Measurements from ENCODE around the gene ZNF493.

The ZNF493 gene

DNA sequence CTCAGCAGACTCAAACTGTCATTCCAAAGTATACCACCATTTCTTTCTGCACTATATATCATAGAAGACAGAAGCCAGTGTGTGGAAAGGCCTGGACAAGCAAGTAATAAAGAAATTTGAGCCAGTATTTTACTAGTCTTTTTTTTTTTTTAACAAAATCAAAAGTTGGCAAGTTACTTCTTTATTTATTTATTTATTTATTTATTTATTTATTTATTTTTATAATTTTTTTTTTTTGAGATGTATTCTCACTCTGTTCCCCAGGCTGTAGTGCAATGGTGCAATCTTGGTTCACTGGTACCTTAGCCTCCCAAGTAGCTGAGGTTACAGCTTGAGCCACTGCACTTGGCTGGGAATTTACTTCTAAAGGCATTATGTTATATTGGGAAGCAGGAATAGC, 25.3 kb downstream of the ZNF493 start:
- 0 out of 2 replicates have a peak, but pooled peaks cover 3% of the 10 kb centered on the region for H3K9me3 ChIP-seq (replicated peaks; ENCODE audit: insufficient read depth, low read length)
- no peak overlapping the region for H3K4me3 ChIP-seq (ENCODE audit: low read length)
- H2AFZ ChIP-seq (ENCODE audit: low read length), result no peak overlapping the region
- H3K9me2 ChIP-seq (replicated peaks; ENCODE audit: insufficient read depth, low read length), result no peaks in the 10 kb centered on the region
- no peaks in the 10 kb centered on the region for H3K27me3 ChIP-seq (replicated peaks; ENCODE audit: insufficient read depth, low read length)
- H3K27ac ChIP-seq (ENCODE audit: low read length), result no peak overlapping the region
- H3K4me1 ChIP-seq (ENCODE audit: low read length), result no peaks in the 10 kb centered on the region
- H3K36me3 ChIP-seq (replicated peaks; ENCODE audit: insufficient read depth, low read length), result no peaks in the 10 kb centered on the region
- TF ChIP-seq EZH2 (optimal IDR thresholded peaks at IDR 0.05; ENCODE audit: low read depth, low read length), result no peak
- no peak for TF ChIP-seq EZH2phosphoT487 (IDR thresholded peaks at IDR 0.05; ENCODE audit: low read length)
- TF ChIP-seq, protein P1, sequence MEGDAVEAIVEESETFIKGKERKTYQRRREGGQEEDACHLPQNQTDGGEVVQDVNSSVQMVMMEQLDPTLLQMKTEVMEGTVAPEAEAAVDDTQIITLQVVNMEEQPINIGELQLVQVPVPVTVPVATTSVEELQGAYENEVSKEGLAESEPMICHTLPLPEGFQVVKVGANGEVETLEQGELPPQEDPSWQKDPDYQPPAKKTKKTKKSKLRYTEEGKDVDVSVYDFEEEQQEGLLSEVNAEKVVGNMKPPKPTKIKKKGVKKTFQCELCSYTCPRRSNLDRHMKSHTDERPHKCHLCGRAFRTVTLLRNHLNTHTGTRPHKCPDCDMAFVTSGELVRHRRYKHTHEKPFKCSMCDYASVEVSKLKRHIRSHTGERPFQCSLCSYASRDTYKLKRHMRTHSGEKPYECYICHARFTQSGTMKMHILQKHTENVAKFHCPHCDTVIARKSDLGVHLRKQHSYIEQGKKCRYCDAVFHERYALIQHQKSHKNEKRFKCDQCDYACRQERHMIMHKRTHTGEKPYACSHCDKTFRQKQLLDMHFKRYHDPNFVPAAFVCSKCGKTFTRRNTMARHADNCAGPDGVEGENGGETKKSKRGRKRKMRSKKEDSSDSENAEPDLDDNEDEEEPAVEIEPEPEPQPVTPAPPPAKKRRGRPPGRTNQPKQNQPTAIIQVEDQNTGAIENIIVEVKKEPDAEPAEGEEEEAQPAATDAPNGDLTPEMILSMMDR (IDR thresholded peaks at IDR 0.05; ENCODE audit: low read length), result no peak
- H3K79me2 ChIP-seq (ENCODE audit: low read length), result no peaks in the 10 kb centered on the region
- DNase-seq, result no peak
- H4K20me1 ChIP-seq (ENCODE audit: insufficient read depth, low read length), result no peaks in the 10 kb centered on the region
- H3F3A ChIP-seq (ENCODE audit: insufficient read depth, low read length), result no peaks in the 10 kb centered on the region
- no peak overlapping the region for H3K4me2 ChIP-seq (ENCODE audit: low read depth, low read length)
- no peak overlapping the region for H3K9ac ChIP-seq (ENCODE audit: low read length)

DNA sequence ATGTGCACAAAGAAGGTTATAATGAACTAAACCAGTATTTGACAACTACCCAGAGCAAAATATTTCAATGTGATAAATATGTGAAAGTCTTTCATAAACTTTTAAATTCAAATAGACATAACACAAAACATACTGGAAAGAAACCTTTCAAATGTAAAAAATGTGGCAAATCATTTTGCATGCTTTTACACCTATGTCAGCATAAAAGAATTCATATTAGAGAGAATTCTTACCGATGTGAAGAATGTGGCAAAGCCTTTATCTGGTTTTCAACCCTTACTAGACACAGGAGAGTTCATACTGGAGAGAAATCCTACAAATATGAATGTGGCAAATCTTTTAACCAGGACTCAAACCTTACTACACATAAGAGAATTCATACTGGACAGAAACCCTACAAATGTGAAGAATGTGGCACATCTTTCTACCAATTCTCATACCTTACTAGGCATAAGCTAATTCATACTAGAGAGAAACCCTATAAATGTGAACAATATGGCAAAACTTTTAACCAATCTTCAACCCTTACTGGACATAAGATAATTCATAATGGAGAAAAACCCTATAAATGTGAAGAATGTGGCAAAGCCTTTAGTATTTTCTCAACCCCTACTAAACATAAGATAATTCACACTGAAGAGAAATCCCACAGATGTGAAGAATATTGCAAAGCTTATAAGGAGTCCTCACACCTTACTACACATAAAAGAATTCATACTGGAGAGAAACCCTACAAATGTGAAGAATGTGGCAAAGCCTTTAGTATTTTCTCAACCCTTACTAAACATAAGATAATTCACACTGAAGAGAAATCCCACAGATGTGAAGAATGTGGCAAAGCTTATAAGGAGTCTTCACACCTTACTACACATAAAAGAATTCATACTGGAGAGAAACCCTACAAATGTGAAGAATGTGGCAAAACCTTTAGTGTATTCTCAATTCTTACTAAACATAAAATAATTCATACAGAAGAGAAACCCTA, 26.4 kb downstream of the ZNF493 start:
- Histone ChIP-seq H3F3A (ENCODE audit: insufficient read depth, low read length) (no peaks in the 10 kb centered on the region), H3K27me3 (replicated peaks; ENCODE audit: insufficient read depth, low read length) (no peaks in the 10 kb centered on the region), H3K4me2 (ENCODE audit: low read depth, low read length) (no peak overlapping the region), H3K79me2 (ENCODE audit: low read length) (no peaks in the 10 kb centered on the region), H3K9ac (ENCODE audit: low read length) (no peak overlapping the region), H3K9me2 (replicated peaks; ENCODE audit: insufficient read depth, low read length) (no peaks in the 10 kb centered on the region), H3K36me3 (replicated peaks; ENCODE audit: insufficient read depth, low read length) (no peaks in the 10 kb centered on the region), H3K4me1 (ENCODE audit: low read length) (no peaks in the 10 kb centered on the region), H3K9me3 (replicated peaks; ENCODE audit: insufficient read depth, low read length) (0 out of 2 replicates have a peak, but pooled peaks cover 3% of the 10 kb centered on the region), H4K20me1 (ENCODE audit: insufficient read depth, low read length) (no peaks in the 10 kb centered on the region), H3K27ac (ENCODE audit: low read length) (no peak overlapping the region), H2AFZ (ENCODE audit: low read length) (no peak overlapping the region), H3K4me3 (ENCODE audit: low read length) (no peak overlapping the region)
- no peak for DNase-seq
- TF ChIP-seq, protein P1 (IDR thresholded peaks at IDR 0.05; ENCODE audit: low read length), result no peak
- TF ChIP-seq EZH2 (optimal IDR thresholded peaks at IDR 0.05; ENCODE audit: low read depth, low read length), result no peak
- no peak for TF ChIP-seq EZH2phosphoT487 (IDR thresholded peaks at IDR 0.05; ENCODE audit: low read length)

GRCh38 chr19:21430675-21431074, 33.7 kb downstream of the ZNF493 start:
- no peaks in the 10 kb centered on the region for H3K27me3 ChIP-seq (replicated peaks; ENCODE audit: insufficient read depth, low read length)
- TF ChIP-seq EZH2phosphoT487 (IDR thresholded peaks at IDR 0.05; ENCODE audit: low read length), result no peak
- TF ChIP-seq EZH2 (optimal IDR thresholded peaks at IDR 0.05; ENCODE audit: low read depth, low read length), result no peak
- TF ChIP-seq, protein P1 (IDR thresholded peaks at IDR 0.05; ENCODE audit: low read length), result no peak
- H3K9me3 ChIP-seq (replicated peaks; ENCODE audit: insufficient read depth, low read length), result no peaks in the 10 kb centered on the region

More at GRCh38 chr19:21430675-21431074, 33.7 kb downstream of the ZNF493 start:
- Histone ChIP-seq H3K9ac (ENCODE audit: low read length) (no peak overlapping the region), H3K27ac (ENCODE audit: low read length) (no peak overlapping the region), H3F3A (ENCODE audit: insufficient read depth, low read length) (no peaks in the 10 kb centered on the region), H3K4me2 (ENCODE audit: low read depth, low read length) (no peak overlapping the region), H3K4me1 (ENCODE audit: low read length) (no peaks in the 10 kb centered on the region), H3K36me3 (replicated peaks; ENCODE audit: insufficient read depth, low read length) (no peaks in the 10 kb centered on the region), H3K4me3 (ENCODE audit: low read length) (no peak overlapping the region), H2AFZ (ENCODE audit: low read length) (no peak overlapping the region), H3K79me2 (ENCODE audit: low read length) (no peaks in the 10 kb centered on the region), H4K20me1 (ENCODE audit: insufficient read depth, low read length) (no peaks in the 10 kb centered on the region), H3K9me2 (replicated peaks; ENCODE audit: insufficient read depth, low read length) (no peaks in the 10 kb centered on the region)
- DNase-seq, result no peak
